ENCODE measurements around the gene ATP8B4. TPM values are rescaled to one million over a fixed set of nuclear protein-coding genes. Genes with fewer than 3 reads are reported as not detected.

The ATP8B4 gene
- total and polyA plus RNA-seq, 4 donors = 1.9 to 19.7 (median 12.4) TPM

DNA sequence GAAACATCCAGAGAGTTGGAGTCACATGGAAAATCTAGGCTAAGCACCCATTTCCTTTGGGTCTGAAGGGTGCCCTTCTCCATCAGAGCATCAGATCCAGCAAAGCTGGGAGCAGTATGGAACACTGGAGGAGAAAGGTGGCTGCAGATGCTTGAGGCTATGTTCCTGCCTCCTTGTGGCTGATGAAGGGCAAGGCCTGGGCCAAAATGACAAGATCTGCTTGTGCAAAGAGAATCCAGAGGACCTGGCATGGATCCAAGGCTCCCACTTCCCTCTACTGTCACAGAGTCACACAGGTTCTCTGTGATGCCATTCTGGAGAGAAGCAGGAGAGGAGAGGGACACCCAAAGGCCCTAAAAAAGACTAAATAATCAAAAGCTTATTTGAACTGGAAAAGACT lies 9.2 kb upstream of the ATP8B4 start:
- Histone ChIP-seq H3K4me3 (ENCODE audit: low read depth in 1 of 3, low read length in 3 of 3) (no peak overlapping the region), H3K9me3 (ENCODE audit: control insufficient read depth in 4 of 4, low read length in 3 of 4) (peaks cover 0 to 2% (median 0%) of the 10 kb centered on the region in 4 donors), H3K27me3 (ENCODE audit: control insufficient read depth in 4 of 4, insufficient read depth in 4 of 4, low read length in 3 of 4) (no peaks in the 10 kb centered on the region), H3K36me3 (ENCODE audit: control insufficient read depth in 4 of 4, insufficient read depth in 3 of 4, low read depth in 1 of 4, low read length in 3 of 4) (no peaks in the 10 kb centered on the region), H3K9ac (ENCODE audit: low read depth in 1 of 2, low read length in 2 of 2) (no peak overlapping the region), H3K27ac (ENCODE audit: low read depth in 1 of 2, low read length in 2 of 2) (no peak overlapping the region), H3K4me1 (ENCODE audit: control insufficient read depth in 4 of 4, insufficient read depth in 4 of 4, low read length in 3 of 4) (no peaks in the 10 kb centered on the region)
- TF ChIP-seq, protein P1, sequence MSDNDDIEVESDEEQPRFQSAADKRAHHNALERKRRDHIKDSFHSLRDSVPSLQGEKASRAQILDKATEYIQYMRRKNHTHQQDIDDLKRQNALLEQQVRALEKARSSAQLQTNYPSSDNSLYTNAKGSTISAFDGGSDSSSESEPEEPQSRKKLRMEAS (IDR thresholded peaks at IDR 0.05) = no peak
- no peak for TF ChIP-seq NR2F2 (IDR thresholded peaks at IDR 0.05)
- TF ChIP-seq, protein P2, sequence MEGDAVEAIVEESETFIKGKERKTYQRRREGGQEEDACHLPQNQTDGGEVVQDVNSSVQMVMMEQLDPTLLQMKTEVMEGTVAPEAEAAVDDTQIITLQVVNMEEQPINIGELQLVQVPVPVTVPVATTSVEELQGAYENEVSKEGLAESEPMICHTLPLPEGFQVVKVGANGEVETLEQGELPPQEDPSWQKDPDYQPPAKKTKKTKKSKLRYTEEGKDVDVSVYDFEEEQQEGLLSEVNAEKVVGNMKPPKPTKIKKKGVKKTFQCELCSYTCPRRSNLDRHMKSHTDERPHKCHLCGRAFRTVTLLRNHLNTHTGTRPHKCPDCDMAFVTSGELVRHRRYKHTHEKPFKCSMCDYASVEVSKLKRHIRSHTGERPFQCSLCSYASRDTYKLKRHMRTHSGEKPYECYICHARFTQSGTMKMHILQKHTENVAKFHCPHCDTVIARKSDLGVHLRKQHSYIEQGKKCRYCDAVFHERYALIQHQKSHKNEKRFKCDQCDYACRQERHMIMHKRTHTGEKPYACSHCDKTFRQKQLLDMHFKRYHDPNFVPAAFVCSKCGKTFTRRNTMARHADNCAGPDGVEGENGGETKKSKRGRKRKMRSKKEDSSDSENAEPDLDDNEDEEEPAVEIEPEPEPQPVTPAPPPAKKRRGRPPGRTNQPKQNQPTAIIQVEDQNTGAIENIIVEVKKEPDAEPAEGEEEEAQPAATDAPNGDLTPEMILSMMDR (IDR thresholded peaks at IDR 0.05; ENCODE audit: low read depth, low read length, missing input control) = no peak
- TF ChIP-seq YY1 (IDR thresholded peaks at IDR 0.05) = no peak
- no peak for TF ChIP-seq SP1 (IDR thresholded peaks at IDR 0.05)
- no peak for TF ChIP-seq HNF4A (conservative IDR thresholded peaks at IDR 0.05)
- no peak for TF ChIP-seq TAF1 (conservative IDR thresholded peaks at IDR 0.05)
- TF ChIP-seq, protein P3, sequence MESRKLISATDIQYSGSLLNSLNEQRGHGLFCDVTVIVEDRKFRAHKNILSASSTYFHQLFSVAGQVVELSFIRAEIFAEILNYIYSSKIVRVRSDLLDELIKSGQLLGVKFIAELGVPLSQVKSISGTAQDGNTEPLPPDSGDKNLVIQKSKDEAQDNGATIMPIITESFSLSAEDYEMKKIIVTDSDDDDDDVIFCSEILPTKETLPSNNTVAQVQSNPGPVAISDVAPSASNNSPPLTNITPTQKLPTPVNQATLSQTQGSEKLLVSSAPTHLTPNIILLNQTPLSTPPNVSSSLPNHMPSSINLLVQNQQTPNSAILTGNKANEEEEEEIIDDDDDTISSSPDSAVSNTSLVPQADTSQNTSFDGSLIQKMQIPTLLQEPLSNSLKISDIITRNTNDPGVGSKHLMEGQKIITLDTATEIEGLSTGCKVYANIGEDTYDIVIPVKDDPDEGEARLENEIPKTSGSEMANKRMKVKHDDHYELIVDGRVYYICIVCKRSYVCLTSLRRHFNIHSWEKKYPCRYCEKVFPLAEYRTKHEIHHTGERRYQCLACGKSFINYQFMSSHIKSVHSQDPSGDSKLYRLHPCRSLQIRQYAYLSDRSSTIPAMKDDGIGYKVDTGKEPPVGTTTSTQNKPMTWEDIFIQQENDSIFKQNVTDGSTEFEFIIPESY (IDR thresholded peaks at IDR 0.05) = no peak
- TF ChIP-seq GABPA (IDR thresholded peaks at IDR 0.05 in 1 of 2, conservative IDR thresholded peaks at IDR 0.05 in 1 of 2) = no peak
- no peak for TF ChIP-seq FOXA2 (IDR thresholded peaks at IDR 0.05)
- no peak for DNase-seq (ENCODE audit: low spot score)

DNA sequence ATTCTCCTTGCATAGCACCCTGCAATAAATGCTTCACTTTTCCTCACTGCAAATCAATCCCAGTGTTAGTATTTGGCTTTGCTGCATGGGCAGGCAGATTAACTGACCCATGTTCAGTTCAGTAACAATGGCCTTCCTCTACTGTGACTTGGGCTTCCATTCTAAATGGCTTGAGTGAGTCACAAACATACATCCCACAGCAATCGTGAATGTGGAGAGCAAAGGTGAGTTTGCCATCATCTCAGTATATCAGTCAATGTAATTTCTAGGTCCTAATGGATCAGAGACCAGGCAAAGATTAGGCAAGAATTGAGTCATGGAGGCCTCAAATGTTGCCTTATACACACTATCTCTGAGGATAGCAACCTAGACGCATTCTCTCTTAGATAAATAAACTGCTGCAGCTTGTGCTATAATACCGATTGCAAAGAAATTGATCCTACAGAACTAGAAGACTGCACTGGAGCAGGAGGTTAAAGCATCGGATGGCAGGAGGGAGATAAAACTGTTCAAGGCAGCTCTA lies 8.3 kb upstream of the ATP8B4 start:
- 92% methylated on average over 4 of the region's 4 CpGs for WGBS
- no peaks in the 10 kb centered on the region for H3K36me3 ChIP-seq (ENCODE audit: control insufficient read depth in 4 of 4, insufficient read depth in 3 of 4, low read depth in 1 of 4, low read length in 3 of 4)
- no peak for TF ChIP-seq GABPA (IDR thresholded peaks at IDR 0.05 in 1 of 2, conservative IDR thresholded peaks at IDR 0.05 in 1 of 2)
- no peak for TF ChIP-seq FOXA2 (IDR thresholded peaks at IDR 0.05)
- no peak for TF ChIP-seq NR2F2 (IDR thresholded peaks at IDR 0.05)
- no peak for TF ChIP-seq TAF1 (conservative IDR thresholded peaks at IDR 0.05)
- no peak overlapping the region for H3K4me3 ChIP-seq (ENCODE audit: low read depth in 1 of 3, low read length in 3 of 3)
- no peak for DNase-seq (ENCODE audit: low spot score)
- no peaks in the 10 kb centered on the region for H3K27me3 ChIP-seq (ENCODE audit: control insufficient read depth in 4 of 4, insufficient read depth in 4 of 4, low read length in 3 of 4)
- H3K4me1 ChIP-seq (ENCODE audit: control insufficient read depth in 4 of 4, insufficient read depth in 4 of 4, low read length in 3 of 4) = no peaks in the 10 kb centered on the region
- H3K9ac ChIP-seq (ENCODE audit: low read depth in 1 of 2, low read length in 2 of 2) = no peak overlapping the region
- peaks cover 0 to 2% (median 0%) of the 10 kb centered on the region in 4 donors for H3K9me3 ChIP-seq (ENCODE audit: control insufficient read depth in 4 of 4, low read length in 3 of 4)
- H3K27ac ChIP-seq (ENCODE audit: low read depth in 1 of 2, low read length in 2 of 2) = no peak overlapping the region

DNA sequence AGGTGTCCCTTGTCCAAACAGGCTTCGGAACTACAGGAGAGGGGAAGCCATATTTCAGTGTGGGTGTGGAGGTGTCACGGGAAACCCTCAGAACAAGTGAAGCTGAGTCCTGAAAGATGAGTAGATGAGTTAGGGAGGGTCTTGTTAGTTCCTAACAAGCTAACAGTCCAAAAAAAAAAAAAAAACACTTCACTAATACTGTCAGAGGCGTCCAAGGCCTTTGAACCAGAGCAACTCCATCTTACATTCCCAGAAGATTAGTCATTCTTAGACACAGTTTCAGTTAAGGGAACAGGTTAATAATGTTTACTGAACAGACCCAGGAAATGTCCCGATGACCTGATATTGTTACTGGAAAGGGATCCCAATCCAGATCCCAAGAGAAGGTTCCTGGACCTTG lies 7.0 kb upstream of the ATP8B4 start:
- Histone ChIP-seq H3K36me3 (ENCODE audit: control insufficient read depth in 4 of 4, insufficient read depth in 3 of 4, low read depth in 1 of 4, low read length in 3 of 4) (no peaks in the 10 kb centered on the region), H3K4me1 (ENCODE audit: control insufficient read depth in 4 of 4, insufficient read depth in 4 of 4, low read length in 3 of 4) (no peaks in the 10 kb centered on the region), H3K9ac (ENCODE audit: low read depth in 1 of 2, low read length in 2 of 2) (no peak overlapping the region), H3K27me3 (ENCODE audit: control insufficient read depth in 4 of 4, insufficient read depth in 4 of 4, low read length in 3 of 4) (no peaks in the 10 kb centered on the region), H3K27ac (ENCODE audit: low read depth in 1 of 2, low read length in 2 of 2) (no peak overlapping the region), H3K9me3 (ENCODE audit: control insufficient read depth in 4 of 4, low read length in 3 of 4) (peaks cover 0 to 2% (median 0%) of the 10 kb centered on the region in 4 donors), H3K4me3 (ENCODE audit: low read depth in 1 of 3, low read length in 3 of 3) (no peak overlapping the region)
- WGBS = 93% methylated on average over 4 of the region's 4 CpGs
- no peak for DNase-seq (ENCODE audit: low spot score)
- TF ChIP-seq NR2F2 (IDR thresholded peaks at IDR 0.05) (no peak), SP1 (IDR thresholded peaks at IDR 0.05) (no peak), JUND (IDR thresholded peaks at IDR 0.05) (no peak), GABPA (IDR thresholded peaks at IDR 0.05 in 1 of 2, conservative IDR thresholded peaks at IDR 0.05 in 1 of 2) (no peak), YY1 (IDR thresholded peaks at IDR 0.05) (no peak), RXRA (IDR thresholded peaks at IDR 0.05) (no peak), EGR1 (IDR thresholded peaks at IDR 0.05; ENCODE audit: low read depth in 2 of 2) (no peak), FOXA2 (IDR thresholded peaks at IDR 0.05) (no peak), TAF1 (conservative IDR thresholded peaks at IDR 0.05) (no peak)
- TF ChIP-seq, protein P2 (IDR thresholded peaks at IDR 0.05; ENCODE audit: low read depth, low read length, missing input control) = no peak
- TF ChIP-seq, protein P3 (IDR thresholded peaks at IDR 0.05) = no peak
- TF ChIP-seq, protein P1 (IDR thresholded peaks at IDR 0.05) = no peak

All from liver (tissue), 9 donors.